MG63 (cell line): Measurements from ENCODE around the gene GPSM1. TPM values are rescaled to one million over a fixed set of nuclear protein-coding genes. Genes with fewer than 3 reads are reported as not detected.
"Not testable (repeated sequence)": the region's sequence is repeated elsewhere in the genome, so short reads cannot be mapped to it uniquely, and the experiment has no call there.

Experiments
- DNase-seq: peaks from one replicate; pipeline ENCODE4 v3.0.0-alpha.2; 2020
- H3K27me3 ChIP-seq: fragments of 250-450 bp; sonication (Bioruptor Pico); 2 replicates; pipeline ENCODE4 v1.5.1; 2020; ENCODE audit warnings: mild to moderate bottlenecking, moderate library complexity
- H3K36me3 ChIP-seq: fragments of 250-450 bp; sonication (Bioruptor Pico); 2 replicates; pipeline ENCODE4 v1.5.1; 2020; ENCODE audit warnings: mild to moderate bottlenecking, moderate library complexity
- H3K4me3 ChIP-seq: fragments of 250-450 bp; sonication (Bioruptor Pico); 2 replicates; pipeline ENCODE4 v1.5.1; 2020; ENCODE audit warnings: mild to moderate bottlenecking, moderate library complexity
- H3K9me3 ChIP-seq: fragments of 250-450 bp; sonication (Bioruptor Pico); 2 replicates; pipeline ENCODE4 v1.5.1; 2020; ENCODE audit warnings: mild to moderate bottlenecking, moderate library complexity
- total RNA-seq: library from RNA; depleted of rRNA; stranded (reverse); fragments of >200 nt; shearing (Covaris generic); gene quantifications from 2 replicates; pipeline ENCODE4 v1.2.3, GENCODE V29; 2014; ENCODE audit warnings: low replicate concordance

GPSM1 gene
- total RNA-seq, 1 experiment from 2014 or later = 46.3 TPM

DNA sequence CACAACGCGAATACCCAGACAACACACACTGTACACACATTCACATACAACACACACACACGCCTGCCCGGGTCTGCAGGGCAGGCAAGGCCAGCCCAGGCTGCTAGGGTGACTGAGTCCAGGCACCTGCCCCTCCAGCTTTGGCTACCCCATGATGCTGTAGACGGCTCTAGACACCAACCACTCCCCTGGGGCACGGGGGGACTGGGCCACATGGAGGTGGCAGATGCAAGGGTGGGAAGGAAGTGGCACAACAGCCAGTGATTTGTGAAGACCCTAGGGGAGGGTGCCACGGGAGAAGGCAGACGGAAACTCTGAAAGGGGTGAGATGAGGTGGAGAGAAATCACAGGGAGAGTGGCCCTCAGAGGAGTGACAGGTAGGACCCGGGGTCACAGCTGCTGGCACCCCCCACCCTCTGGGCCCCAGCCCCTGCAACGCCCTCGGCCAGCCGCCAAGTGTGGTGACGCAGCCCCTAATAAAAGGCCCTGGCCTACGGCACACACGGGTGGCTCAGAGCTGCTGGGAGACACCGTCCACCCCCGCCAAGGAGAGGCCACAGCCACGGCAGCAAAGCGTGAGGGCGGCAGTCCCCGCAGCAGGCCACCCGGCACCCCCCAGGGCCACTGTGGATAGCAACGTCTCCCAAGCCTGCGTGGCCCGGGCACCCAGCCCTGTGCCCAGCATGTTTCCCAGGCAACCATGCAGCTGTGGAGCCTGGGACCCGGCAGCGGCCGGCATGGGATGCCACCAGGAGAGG lies 16.9 kb upstream of the GPSM1 start:
- Histone ChIP-seq H3K36me3 (no peaks in the 10 kb centered on the region), H3K27me3 (no peaks in the 10 kb centered on the region), H3K9me3 (no peaks in the 10 kb centered on the region), H3K4me3 (no peak overlapping the region)
- no peak for DNase-seq

DNA sequence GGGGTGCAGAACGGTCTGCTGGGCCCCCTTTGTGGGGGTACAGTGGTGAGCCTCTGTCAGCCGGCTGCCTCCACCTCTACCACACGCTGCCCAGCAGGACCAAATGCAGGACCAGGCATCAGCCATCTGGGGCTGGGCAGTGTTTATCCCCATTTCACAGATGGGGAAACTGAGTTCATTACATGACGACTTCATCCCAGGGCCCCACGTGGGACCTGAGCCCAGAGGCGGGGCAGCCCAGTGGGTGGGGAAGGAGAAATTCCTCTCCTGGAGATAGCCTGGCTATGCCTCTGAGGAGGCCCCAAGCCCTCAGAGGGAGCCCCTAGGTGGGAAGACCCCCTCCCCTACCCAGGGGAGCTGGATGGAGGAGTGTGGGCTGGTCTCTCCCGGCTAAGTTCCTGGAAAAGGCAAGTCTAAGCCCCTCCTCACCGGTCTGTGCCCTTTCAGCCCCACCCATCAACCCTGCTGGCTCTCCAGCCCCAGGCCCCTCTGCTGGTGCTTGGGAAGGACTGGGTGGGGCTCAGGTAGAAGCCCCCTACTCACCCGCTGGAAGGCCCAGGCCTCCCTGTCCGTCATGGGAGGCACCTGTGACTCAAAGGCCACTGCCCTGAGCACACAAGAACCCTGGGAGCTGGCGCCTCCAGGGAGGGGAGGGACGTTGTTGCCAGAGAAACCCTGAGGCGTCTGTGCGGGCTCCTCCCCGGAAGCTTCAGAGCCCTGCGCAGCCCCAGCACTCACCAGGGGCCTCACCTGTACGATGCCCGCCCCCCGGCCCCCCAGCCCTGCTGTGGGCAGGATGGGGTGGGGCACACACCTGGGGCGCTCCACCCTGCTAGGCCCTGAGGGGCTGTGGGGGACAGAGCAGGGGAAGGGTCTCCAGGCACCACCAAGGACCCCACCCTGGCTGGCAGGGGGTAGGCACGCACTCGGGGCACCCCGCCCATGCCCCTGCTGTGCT lies 16.0 kb upstream of the GPSM1 start:
- no peak overlapping the region for H3K4me3 ChIP-seq
- no peaks in the 10 kb centered on the region for H3K9me3 ChIP-seq
- H3K27me3 ChIP-seq = no peaks in the 10 kb centered on the region
- no peaks in the 10 kb centered on the region for H3K36me3 ChIP-seq
- no peak for DNase-seq

DNA sequence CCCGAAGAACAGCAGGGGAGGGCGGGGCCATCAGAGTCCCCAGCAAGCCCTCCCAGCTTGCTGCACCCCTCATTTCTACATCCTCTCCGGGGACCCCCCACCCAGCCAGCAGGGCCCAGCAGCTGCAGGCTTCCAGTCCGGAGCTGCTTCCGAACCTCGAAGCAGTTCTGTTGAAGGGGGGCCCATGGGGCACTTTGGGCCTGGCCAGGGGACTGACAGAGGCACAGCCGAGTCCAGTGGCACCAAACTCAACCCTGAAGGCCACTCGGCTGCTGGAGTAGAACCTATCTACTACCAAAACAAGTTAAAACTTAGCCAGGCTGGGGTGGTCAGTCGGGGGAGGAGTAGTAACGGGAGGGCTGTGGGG lies 15.3 kb upstream of the GPSM1 start:
- no peaks in the 10 kb centered on the region for H3K9me3 ChIP-seq
- no peaks in the 10 kb centered on the region for H3K27me3 ChIP-seq
- no peaks in the 10 kb centered on the region for H3K36me3 ChIP-seq
- no peak overlapping the region for H3K4me3 ChIP-seq
- no peak for DNase-seq

DNA sequence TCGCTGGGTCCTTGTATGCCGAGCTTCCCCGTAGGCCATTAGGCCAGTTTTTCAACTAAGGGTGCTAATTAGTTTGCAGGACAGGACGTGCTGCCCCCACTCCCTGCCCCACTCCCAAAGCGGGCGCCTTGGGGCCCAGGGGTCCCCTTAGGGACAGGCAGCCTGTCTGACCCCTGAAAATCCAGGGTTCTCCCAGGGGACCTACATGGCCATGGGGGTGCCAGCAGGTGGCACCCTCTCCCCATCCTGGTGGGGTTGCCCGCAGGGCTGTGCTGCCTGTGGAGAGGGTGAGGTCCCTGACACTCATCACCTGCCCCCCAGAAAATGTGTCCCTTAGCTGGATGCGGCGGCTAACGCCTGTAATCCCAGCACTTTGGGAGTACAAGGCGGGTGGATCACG lies 14.9 kb upstream of the GPSM1 start:
- H3K36me3 ChIP-seq = no peaks in the 10 kb centered on the region
- peak; percentile 26 for DNase-seq

DNA sequence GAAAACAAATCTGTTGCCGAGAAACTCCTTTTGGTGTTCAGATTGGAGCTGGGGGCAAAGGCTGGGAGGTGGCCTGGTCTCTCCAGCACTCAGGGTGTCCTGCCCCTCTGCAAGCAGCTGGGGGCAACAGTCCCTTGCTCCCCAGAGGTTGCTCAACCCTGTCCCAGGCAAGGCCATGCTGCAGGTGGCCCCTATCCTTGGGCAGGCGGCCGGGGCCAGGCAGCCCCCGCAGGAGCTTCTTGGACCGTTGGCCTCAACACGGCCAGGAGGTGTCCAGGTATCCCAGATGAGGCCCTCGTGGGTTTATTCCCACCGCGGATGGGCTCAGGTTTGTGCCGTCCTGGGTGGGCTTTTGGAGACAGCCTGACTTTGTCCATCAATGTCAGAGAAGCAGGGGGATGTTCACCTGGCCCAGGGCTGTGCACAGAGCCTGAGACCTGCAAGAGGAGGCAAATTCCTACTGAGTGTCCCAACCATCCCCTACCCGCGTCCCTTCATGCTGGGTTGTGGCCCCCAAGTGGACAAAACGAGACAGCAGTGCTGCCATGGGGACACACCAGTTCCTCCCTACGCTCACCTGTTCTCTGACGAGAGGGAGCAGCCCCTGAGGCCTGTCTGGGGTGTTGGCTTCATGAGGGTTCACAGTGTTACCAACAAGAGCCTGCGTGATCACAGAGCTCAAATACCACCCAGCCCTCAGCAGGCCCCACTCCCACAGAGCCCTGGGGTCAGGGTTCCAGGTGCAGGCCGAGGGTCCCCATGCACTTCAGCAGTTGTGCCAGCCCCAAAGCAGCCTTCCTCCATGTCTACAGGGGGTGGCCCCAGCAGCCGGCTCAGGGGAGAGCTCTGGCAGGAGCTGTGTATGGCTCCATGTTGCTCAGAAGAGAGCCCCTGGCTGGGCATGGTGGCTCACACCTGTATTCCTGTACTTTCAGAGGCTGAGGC lies 14.0 kb upstream of the GPSM1 start:
- DNase-seq = no peak
- Histone ChIP-seq H3K36me3 (no peaks in the 10 kb centered on the region), H3K4me3 (no peak overlapping the region), H3K9me3 (no peaks in the 10 kb centered on the region), H3K27me3 (no peaks in the 10 kb centered on the region)

More for the DNA sequence above, 14.9 kb upstream of the GPSM1 start:
- H3K27me3 ChIP-seq = no peaks in the 10 kb centered on the region
- no peaks in the 10 kb centered on the region for H3K9me3 ChIP-seq
- H3K4me3 ChIP-seq = no peak overlapping the region

DNA sequence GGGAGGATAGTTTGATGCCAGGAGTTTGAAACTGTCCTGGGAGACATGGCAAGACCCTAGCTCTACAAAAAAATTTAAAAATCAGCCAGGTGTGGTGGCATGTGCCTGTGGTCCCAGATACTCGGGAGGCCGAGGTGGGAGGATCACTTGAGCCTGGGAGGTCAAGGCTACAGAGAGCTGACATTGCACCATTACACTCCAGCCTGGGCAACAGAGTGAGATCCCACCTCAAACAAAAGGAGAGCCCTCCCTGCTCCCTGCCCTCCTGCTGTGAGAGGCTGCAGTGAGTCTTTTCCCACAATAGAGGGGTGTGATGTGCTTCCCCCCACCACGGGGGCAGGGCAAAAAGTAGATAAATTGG lies 13.3 kb upstream of the GPSM1 start:
- no peak for DNase-seq
- no peaks in the 10 kb centered on the region for H3K36me3 ChIP-seq
- H3K9me3 ChIP-seq = no peaks in the 10 kb centered on the region
- H3K4me3 ChIP-seq = no peak overlapping the region
- no peaks in the 10 kb centered on the region for H3K27me3 ChIP-seq

DNA sequence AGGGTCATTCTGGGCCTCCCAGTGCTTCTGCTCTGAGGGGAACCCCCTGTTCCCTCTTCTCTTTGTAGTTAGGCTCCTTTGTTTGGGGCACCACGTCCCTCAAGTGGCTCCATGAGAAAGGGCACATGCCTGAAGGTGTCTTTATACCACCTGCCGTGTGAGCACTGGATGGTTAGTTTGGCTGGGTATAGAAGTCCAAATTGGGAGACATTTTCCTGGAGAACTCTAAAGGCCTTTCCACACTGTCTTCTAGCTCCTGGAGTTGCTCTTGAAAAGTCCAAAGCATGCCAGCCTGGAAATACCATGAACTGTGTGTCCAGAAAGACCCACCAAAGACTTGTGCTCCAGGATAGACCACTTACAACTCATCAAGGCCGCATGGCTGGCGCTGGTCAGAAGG lies 12.4 kb upstream of the GPSM1 start:
- Histone ChIP-seq H3K36me3 (no peaks in the 10 kb centered on the region), H3K9me3 (no peaks in the 10 kb centered on the region), H3K27me3 (no peaks in the 10 kb centered on the region), H3K4me3 (no peak overlapping the region)
- DNase-seq = no peak

DNA sequence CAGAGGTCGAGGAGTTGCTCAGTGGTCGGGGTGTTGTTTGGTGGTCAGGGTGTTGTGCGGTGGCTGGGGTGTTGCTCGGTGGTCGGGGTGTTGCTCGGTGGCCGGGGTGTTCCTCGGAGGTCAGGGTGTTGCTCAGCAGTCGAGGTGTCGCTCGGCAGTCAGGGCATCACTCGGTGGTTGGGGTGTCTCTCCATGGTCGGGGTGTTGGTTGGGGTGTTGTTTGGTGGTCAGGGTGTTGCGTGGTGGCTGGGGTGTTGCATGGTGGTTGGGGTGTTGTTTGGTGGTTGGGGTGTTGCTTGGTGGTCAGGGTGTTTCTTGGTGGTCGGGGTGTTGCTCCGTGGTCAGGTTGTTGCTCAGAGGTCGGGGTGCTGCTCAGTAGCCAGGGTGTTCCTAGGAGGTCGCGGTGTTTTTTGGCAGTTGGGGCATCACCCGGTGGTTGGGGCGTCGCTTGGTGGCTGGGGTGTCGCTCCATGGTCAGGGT lies 11.0 kb upstream of the GPSM1 start:
- no peaks in the 10 kb centered on the region for H3K27me3 ChIP-seq
- H3K36me3 ChIP-seq = no peaks in the 10 kb centered on the region
- no peak overlapping the region for H3K4me3 ChIP-seq
- no peak for DNase-seq
- no peaks in the 10 kb centered on the region for H3K9me3 ChIP-seq

DNA sequence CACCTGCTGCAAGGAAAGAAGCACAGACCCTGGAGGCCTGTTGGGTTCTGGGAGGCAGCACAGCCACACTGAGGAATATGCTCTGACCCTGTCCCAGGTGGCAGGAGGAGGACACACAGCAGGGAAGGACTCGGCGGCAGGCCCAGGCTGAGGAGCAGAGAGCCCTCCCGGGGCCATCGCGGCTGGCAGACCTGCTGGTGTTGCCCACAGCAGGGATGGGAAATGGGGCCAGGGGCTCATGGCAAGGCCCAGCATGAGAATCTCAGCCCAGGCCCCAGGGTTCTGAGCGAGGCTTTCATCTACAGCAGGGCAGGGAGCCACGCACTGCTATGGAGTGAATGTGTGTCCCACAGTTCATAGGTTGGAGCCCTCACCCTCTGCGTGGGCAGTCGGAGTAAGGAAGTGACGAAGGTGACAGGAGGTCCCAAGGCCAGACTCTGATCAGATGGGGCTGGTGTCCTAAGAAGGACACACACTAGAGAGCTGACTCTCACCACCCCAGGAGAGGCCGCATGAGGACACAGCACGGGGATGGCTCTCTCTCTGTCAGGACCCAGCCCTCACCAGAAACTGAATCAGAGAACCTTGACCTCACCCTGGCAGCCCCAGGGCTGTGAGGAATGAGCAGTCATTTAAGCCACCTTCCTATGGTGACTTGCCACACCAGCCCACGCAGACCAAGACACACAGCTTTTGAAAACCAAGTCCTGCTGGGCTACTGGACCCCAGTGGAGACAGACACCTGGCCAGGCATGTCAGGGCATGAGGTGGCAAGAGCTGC lies 10.3 kb upstream of the GPSM1 start:
- H3K27me3 ChIP-seq = no peaks in the 10 kb centered on the region
- no peaks in the 10 kb centered on the region for H3K36me3 ChIP-seq
- no peaks in the 10 kb centered on the region for H3K9me3 ChIP-seq
- no peak overlapping the region for H3K4me3 ChIP-seq
- no peak for DNase-seq

DNA sequence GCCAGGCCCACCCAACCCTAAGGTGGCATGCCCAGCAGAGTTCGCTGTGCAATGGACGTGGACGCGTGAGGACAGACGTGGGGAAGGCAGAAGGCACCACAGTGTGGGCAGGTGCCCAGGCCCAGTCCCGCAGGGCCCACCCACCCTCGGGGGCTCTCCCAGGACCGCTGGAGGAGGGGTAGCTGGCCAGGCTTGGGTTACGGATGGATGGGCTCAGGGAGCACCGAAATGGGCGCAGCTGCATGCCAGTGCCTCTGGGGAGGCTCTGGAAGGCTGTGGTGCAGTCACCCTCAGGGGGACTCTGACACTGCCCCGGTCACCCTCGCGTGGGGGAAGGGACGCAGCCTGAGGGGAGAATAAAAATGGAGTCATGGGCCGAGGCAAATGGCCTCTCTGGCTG lies 9.6 kb upstream of the GPSM1 start:
- DNase-seq = no peak
- H3K9me3 ChIP-seq = no peaks in the 10 kb centered on the region
- H3K27me3 ChIP-seq = no peaks in the 10 kb centered on the region
- no peaks in the 10 kb centered on the region for H3K36me3 ChIP-seq
- no peak overlapping the region for H3K4me3 ChIP-seq

DNA sequence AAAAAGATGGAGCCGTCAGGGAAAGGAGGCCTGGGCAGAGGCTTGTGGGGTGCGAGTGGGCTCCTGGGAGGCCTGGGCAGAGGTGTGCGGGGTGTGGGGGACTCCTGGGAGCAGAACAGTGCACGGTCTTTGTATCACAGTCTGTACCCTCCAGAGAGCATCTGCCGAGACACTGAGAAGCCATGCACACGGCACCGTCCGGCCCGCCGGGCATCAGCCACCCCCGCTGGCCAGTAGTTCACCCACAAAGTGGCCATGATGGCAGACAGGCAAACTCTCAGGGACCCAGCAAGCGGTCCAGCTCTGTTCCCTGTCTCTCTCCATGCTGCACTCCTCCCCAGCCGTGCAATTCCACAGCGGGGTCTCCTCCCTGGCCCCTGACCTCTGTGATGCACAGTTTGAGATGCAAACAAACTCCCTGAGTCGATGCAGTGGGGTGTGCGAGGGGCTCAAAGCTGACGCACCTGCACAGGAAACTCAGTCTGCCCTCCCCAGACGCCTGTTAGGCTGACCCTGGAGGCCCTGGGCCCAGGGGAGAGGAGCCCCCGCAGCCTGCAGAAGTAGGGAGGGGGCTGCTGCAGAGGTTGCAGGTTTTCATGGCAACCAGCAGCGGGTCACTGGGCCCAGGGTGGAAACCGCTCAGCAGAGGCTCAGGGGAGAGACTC lies 9.1 kb upstream of the GPSM1 start:
- Histone ChIP-seq H3K27me3 (no peaks in the 10 kb centered on the region), H3K4me3 (no peak overlapping the region), H3K9me3 (no peaks in the 10 kb centered on the region), H3K36me3 (no peaks in the 10 kb centered on the region)
- no peak for DNase-seq

DNA sequence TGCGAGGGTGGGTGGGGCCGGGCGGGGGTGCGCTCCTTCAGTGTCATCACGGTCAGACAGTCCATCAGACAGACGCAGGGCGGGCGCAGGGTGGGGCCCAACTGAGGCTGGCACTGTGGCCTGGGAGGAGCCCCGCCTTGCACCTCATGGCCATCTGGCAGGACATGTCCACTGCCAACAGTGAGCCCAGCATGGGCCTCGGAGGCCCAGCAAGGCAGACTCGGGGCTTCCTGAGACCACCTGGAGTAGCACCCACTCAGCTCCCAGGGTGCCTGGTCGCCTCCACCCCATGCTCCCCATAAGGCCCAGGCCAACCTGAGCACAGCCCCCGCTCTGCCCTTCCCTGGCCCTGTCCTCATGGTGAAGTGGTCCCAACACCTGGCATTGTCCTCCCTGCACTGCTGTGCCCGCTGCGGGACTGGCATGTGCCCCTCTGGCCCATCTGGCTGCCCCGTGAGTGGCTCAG lies 8.5 kb upstream of the GPSM1 start:
- Histone ChIP-seq H3K4me3 (no peak overlapping the region), H3K36me3 (no peaks in the 10 kb centered on the region), H3K9me3 (no peaks in the 10 kb centered on the region), H3K27me3 (no peaks in the 10 kb centered on the region)
- DNase-seq = no peak

DNA sequence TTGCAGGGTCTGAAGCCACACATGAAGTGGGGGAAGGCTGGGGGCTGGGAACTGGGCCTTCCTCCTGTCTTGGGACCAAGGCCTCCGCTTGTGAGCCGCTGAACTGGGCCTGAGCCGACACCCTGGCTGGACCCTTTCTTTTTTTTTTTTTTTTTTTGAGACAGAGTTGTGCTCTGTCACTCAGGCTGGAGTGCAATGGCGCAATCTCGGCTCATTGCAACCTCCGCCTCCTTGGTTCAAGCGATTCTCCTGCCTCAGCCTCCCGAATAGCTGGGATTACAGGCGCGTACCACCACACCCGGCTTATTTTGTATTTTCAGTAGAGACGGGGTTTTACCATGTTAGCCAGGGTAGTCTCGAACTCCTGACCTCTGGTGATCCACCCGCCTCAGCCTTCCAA lies 8.1 kb upstream of the GPSM1 start:
- not testable (repeated sequence) for H3K27me3 ChIP-seq, H3K4me3 ChIP-seq, H3K9me3 ChIP-seq, H3K36me3 ChIP-seq, DNase-seq

DNA sequence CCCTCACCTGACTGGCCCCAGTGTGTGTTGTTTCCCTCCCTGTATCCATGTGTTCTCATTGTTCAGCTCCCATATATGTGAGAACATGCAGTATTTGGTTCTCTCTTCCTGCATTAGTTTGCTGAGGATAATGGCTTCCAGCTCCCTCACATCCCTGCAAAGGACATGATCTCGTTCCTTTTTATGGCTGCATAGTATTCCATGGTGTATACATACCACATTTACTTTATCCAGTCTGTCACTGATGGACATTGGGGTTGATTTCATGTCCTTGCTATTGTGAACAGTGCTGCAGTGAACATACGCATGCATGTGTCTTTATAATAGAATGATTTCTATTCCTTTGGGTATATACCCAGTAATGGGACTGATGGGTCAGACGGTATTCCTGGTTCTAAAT lies 7.4 kb upstream of the GPSM1 start:
- not testable (repeated sequence) for H3K36me3 ChIP-seq, H3K27me3 ChIP-seq, DNase-seq, H3K9me3 ChIP-seq, H3K4me3 ChIP-seq

DNA sequence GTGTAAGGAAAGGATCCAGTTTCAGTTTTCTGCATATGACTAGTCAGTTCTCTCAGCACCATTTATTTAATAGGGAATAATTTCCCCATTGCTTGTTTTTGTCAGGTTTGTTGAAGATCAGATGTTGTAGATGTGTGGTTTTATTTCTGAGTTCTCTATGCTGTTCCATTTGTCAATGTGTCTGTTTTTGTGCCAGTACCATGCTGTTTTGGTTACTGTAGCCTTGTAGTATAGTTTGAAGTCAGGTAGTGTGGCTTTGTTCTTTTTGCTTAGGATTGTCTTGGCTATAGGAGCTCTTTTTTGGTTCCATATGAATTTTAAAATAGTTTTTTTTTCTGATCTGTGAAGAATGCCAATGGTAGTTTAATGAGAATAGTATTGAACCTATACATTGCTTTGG lies 6.4 kb upstream of the GPSM1 start:
- not testable (repeated sequence) for H3K4me3 ChIP-seq, DNase-seq, H3K36me3 ChIP-seq, H3K9me3 ChIP-seq, H3K27me3 ChIP-seq

DNA sequence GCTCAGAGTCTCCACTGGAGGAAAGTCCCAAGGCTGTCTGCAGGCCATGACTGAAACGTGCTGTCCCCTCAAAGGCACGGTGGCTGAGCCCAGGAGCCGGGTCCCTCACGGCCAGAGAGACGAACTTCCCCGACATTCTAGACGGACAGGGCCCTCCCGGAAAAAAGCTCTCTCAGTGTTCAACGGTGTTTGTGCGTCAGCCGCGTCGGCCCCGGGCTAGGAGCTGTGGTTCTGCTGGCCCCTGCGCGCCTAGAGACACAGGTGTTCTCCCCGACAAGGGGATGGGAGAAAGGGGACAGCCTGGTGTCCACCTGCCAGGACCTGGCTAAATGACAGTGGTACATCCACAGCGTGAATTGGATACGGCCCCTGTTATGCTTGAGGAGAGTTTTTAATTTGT lies 5.8 kb upstream of the GPSM1 start:
- DNase-seq = no peak
- H3K36me3 ChIP-seq = no peaks in the 10 kb centered on the region
- no peaks in the 10 kb centered on the region for H3K27me3 ChIP-seq
- no peaks in the 10 kb centered on the region for H3K9me3 ChIP-seq
- H3K4me3 ChIP-seq = no peak overlapping the region
